PFSK-1 (cell line): Measurements from ENCODE around the gene WFIKKN1.

Experiments
- POLR2AphosphoS5 ChIP-seq: IDR thresholded peaks from 2 replicates; pipeline ENCODE4 v1.6.1; 2012; ENCODE audit warnings: low read depth, mild to moderate bottlenecking, control low read depth, low read length, moderate library complexity
- REST ChIP-seq, 2 experiments: IDR thresholded peaks; 2 replicates each; pipeline versions ENCODE4 v1.6.1 to v1.8.0; 2011 to 2012; ENCODE audit warnings: low read depth in 2 of 2, low read length in 2 of 2, control low read depth in 1 of 2, inconsistent platforms in 1 of 2, mild to moderate bottlenecking in 1 of 2, moderate library complexity in 1 of 2; ENCODE audit not compliant: insufficient read depth in 1 of 2
- SIN3A ChIP-seq: IDR thresholded peaks from 2 replicates; pipeline ENCODE4 v1.6.1; 2012; ENCODE audit warnings: mild to moderate bottlenecking, low read length, moderate library complexity, borderline replicate concordance; ENCODE audit not compliant: insufficient read depth
- TAF1 ChIP-seq: IDR thresholded peaks from 2 replicates; pipeline ENCODE4 v1.6.1; 2012; ENCODE audit warnings: low read length, control low read depth, borderline replicate concordance; ENCODE audit not compliant: insufficient read depth

GRCh38 chr16:625117-625976 is 5.4 kb upstream of the WFIKKN1 start:
- TF ChIP-seq SIN3A: no peak
- TF ChIP-seq TAF1: no peak
- TF ChIP-seq REST (IDR thresholded peaks at IDR 0.05; ENCODE audit: insufficient read depth in 1 of 2, low read depth in 2 of 2, low read length in 2 of 2): no peak
- TF ChIP-seq POLR2AphosphoS5: no peak
